Measurements from ENCODE around the gene KLHL40.

KLHL40 gene

DNA sequence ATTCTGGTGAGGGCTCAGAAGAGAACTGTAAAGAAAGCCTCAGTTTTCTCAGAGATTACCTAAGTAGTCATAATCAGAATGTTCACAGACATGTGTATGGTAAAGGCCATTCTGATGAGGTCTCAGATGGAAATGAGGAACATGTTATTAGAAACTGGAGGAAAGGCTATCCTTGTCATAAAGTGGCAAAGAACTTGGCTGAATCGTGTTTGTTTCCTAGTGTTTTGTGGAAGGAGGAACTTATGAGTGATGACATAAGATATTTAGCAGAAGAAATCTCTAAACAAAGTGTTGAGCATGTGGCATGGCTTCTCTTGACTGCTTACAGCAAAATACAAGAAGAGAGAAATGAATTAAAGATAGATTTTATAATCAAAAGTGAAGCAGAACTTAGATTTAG, 12.8 kb upstream of the KLHL40 start:
- no peak for DNase-seq

- no peak for DNase-seq
Observed at GRCh38 chr3:42673082-42673481, 12.3 kb upstream of the KLHL40 start.

DNA sequence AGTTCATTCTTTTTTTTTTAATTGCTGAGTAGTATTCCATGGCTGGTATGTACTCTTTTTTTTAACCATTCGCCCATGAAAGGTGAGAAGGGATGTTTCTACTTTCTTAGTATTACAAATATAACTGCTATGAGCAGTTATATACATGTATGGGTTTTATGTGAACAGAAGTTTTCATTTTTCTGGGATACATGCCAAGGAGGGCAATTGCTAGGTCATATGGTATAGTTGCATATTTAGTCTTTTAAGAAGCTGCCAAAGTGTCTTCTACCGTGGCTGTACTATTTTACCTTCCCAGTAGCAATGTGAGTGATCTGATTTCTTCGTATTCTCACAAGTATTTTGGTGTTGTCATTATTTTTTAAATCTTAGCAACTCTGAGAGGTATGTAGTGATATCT, 11.2 kb upstream of the KLHL40 start:
- DNase-seq: no peak

DNA sequence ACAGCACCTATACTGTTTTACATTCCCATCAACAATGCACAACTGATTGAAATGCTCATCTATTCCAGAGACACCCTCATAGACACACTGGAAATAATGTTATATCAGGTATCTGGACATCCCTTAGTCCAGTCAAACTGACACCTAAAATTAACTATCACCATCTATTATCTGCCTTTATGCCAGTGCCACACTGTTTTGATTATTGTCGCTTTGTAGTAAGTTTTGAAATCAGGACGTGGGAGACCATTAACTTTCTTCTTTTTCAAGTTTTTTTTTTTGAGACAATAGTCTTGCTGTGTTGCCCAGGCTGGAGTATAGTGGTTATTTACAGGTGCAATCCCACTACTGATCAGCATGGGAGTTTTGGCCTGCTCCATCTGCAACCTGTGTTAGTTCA, 9.4 kb upstream of the KLHL40 start:
- no peak for DNase-seq

DNA sequence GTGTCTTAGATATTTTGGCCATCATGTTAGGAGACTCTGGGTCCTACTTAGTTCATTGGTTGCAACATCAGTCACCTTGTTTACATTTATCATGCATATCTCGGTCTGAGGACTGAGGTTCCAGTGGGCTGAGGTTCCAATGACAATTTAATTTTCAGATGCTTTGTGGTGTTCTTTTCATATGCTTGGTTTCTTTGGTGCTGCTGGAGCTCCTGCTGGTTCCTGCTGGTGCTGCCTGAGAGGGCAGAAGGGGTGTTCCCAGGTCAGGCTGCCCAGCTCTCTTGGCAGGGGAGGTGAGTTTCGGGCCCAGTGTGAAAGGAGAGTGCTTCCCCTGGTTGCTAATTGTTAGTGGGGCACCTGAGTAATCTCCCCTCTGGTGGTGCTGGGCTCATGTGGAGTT, 6.9 kb upstream of the KLHL40 start:
- DNase-seq: no peak

DNA sequence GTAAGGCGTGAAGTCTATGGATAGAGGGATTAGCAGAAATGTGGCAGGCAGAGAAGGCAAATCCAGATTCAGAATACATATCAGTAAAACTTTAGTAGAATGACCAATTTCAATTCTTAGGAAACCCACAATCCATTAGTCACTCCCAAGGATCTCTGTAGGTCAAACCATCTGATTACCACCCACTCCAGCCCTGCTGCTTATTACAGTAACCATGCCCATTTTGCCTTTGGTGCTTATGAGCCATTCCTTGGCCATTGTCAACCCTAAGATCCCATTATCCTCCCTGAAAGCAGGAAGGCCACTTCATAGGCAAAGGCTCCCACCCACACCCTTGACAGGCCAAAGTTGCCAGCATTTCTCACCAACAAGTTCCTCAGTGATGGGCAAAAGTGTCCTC, 5.1 kb upstream of the KLHL40 start:
- no peak for DNase-seq

DNA sequence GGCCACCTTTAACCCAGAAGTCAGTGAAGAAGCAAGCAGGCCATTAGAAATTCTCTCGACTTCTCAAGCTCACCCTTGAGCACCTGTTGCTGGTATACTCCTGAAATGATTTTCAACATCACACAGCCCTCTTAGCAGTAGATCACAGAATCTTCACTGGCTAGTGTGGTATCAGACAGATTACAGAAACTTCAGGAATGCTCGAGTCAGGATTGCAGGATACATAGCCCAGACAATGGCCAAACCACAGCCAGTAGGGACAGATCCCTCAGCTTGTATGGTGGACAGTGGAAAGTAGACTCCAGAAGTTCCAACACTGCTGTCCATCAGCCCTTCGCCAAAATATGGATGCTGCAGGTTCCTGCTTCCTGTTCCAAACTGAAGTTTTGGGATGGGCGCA, 4.5 kb upstream of the KLHL40 start:
- DNase-seq: no peak

GRCh38 chr3:42681361-42682038, 3.8 kb upstream of the KLHL40 start:
- no peak for DNase-seq

DNA sequence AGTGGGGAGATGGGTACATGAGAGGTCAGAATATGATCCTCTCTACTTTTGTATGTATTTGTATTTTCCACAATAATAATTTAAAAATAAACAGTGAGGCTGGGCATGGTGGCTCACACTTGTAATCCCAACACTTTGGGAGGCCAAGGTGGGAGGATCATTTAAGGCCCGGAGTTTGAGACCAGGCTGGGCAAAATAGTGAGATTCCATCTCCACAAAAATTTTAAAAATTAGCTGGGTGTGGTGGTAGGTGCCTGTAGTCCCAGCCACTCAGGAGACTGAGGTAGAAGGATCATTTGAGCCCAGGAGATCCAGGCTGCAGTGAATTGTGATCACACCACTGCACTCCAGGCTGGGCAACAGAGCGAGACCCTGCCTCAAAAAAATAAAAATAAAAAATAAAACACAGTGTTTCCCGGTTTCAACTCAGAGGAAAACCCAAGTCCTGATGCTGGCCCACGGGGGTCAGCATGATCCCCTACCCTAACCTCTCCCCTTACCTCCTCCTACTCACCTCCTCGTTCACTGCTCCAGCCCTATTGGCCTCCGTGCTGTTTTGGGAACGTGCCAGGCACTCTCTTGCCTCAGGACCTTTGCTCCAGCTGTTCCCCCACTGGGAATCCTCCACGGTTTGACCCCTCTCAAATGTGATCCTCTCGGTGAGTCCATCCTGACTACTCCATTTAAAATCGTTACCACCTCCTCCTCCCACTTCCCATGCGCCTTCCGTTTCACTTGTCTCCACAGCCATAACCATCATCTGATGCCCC, 2.9 kb upstream of the KLHL40 start:
- no peak for DNase-seq

DNA sequence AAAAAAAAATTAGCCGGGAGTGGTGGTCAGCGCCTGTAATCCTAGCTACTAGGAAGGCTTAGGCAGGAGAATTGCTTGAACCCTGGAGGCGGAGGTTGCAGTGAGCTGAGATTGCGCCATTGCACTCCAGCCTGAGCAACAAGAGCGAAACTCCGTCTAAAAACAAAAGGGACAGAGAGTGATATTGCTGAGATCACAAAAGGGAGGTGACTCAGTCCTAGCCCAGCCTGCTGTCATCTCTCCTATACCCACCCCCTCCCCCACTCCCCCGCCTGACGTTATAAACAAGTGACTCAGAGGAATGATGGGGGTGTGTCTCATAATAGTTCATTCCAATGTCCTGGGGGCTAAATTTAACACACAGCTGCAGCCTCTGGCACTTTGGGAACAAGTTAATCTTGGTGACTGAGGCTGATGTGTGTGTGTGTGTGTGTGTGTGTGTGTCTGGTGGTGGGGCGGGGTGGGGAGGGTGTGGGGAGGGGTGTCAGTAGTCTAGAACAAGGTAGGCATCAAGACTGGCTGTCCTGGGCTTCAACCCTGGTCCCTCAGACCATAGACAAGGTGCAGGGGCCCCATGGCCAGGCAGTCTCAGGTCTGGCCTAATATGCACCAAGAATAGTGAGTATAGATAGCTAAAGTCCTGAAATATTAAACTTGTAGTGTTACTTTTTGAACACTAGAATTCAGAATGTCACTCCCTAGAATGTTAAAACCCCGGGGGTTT, 1.3 kb upstream of the KLHL40 start:
- peak; percentile 17 for DNase-seq

GRCh38 chr3:42684632-42685362, 540 bp upstream of the KLHL40 start:
- no peak for DNase-seq

DNA sequence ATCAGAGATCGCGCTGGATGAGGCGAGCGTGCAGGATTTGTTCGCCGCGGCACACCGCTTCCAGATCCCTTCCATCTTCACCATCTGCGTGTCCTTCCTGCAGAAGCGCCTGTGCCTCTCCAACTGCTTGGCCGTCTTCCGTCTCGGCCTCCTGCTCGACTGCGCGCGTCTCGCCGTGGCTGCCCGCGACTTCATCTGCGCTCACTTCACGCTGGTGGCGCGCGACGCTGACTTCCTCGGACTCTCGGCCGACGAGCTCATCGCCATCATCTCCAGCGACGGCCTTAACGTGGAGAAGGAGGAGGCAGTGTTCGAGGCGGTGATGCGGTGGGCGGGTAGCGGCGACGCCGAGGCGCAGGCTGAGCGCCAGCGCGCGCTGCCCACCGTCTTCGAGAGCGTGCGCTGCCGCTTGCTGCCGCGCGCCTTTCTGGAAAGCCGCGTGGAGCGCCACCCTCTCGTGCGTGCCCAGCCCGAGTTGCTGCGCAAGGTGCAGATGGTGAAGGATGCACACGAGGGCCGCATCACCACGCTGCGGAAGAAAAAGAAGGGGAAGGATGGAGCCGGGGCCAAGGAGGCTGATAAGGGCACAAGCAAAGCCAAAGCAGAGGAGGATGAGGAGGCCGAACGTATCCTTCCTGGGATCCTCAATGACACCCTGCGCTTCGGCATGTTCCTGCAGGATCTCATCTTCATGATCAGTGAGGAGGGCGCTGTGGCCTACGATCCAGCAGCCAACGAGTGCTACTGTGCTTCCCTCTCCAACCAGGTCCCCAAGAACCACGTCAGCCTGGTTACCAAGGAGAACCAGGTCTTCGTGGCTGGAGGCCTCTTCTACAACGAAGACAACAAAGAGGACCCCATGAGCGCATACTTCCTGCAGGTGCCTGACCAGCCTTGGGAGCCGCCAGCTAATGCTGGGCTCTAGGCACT, 819 bp downstream of the KLHL40 start:
- no peak for DNase-seq

GRCh38 chr3:42686832-42687650, 1.7 kb downstream of the KLHL40 start:
- DNase-seq: no peak

GRCh38 chr3:42688016-42688415, 2.7 kb downstream of the KLHL40 start:
- no peak for DNase-seq

DNA sequence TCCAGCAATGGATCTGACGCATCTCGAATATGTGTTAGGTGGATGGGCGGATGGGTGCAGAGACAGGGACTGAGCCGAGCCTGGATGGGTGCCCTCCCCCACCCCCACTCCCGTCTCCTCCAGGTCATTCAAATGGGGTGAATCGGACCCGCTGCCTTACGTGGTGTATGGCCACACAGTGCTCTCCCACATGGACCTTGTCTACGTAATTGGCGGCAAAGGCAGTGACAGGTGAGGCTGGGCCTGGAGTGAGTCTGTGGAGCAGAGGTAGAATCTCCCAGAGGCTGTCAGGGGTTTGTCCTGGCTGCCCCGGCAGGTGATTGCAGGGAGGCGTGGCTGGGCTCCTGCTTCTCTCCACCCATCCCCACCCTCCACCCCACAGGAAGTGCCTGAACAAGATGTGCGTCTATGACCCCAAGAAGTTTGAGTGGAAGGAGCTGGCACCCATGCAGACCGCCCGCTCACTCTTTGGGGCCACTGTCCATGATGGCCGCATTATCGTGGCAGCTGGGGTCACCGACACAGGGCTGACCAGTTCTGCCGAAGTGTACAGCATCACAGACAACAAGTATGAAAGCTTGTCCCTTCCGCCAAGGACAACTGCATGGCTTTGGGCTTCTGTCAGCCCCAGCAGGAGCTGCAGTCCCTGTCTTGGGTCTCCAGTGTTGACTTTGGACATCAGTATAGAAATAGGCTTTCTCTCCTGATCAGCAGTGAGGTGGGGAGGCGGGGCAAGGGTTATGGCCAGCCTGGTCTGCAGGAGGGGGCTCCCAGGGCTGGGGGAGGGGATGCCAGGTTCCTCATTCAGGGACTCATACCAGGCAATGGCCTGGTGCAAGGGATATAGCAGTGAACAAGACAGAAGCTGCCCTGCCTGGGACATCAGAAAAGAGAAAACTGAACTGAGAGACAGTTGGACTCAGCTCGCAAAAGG, 3.4 kb downstream of the KLHL40 start:
- DNase-seq: no peak

- no peak for DNase-seq
Observed at GRCh38 chr3:42689421-42690014, 4.2 kb downstream of the KLHL40 start.

- DNase-seq: no peak
Observed at GRCh38 chr3:42690191-42690590, 4.9 kb downstream of the KLHL40 start.

- DNase-seq: no peak
Observed at GRCh38 chr3:42690766-42691680, 5.7 kb downstream of the KLHL40 start.
